Measurements from ENCODE around the gene DHX8.

DHX8 gene

DNA sequence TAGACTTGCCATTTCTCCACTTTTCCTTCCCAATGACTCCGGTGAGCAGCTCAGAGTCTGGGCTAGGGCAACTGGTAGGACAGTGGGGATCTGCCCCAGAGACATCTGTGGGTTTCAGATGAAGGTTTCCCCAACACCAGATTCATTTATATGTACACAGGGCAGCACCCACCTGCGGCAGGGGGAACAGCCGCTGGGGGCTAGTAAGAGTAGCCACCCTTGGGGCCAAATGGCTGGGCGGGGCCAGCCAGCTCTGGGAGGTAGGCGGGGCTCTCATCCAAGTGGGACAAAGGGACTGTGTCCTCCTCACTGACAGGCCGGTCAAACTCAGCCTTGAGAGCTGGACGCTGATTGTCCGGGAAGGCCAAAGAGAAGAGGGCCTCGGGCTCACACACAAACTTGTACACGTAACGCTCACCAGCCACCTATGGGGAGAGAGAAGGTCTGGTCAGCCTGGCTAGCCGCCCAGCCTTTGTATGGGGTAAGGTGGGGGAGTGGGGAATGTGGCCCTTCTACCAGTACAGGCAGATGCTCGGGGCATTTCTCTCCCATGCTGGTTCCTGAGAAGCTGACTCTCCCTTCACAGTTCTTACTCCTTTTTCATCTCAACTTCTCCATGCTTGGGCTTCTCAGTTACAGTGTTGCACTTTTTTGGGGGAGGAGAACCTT is 44.7 kb downstream of the DHX8 start:
- H3K4me3 ChIP-seq (ENCODE audit: low read depth, low read length): no peak overlapping the region
- no peak for TF ChIP-seq CTCF (IDR thresholded peaks at IDR 0.05; ENCODE audit: low read depth, low read length, missing control alignments)
- no peak for DNase-seq (ENCODE audit: low read depth)

DNA sequence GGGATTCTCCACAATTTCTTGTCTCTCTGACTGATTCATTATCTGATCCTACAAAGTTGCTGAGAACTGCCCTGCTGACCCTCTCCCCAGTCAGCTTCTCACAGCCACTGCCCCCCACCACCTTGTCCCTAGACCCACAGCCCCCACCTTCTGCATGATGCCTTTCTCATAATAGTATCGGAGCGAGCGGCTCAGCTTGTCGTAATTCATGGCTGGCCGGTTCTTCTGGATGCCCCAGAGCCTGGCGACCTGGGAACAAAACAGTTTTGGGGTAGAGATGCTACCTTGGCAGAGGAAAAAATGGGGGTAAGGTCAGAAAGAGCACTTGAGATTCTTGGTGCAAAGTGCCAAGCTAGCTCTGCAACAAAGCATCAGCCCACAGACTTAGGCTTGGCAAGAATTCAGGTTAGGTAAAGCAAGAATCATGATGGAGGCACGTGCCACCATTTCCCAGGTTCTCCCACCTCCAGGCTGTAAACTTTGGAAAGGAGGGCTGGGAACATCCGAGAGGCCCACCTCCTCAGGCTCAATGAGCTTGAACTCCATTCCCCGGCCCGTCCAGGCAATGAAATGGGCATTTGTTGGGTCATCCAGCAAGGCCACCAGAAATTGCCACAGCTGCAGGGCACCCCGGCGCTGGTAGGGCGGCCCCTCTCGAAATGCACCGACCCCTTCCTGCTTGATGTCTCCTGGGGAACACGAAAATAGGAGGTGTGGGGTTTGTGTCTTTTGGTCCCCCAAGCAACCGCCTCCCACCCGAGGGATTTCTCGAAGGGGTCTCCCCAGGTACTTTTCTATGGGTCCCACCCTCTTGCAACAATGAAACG is 45.4 kb downstream of the DHX8 start:
- DNase-seq (ENCODE audit: low read depth): no peak
- no peak for TF ChIP-seq CTCF (IDR thresholded peaks at IDR 0.05; ENCODE audit: low read depth, low read length, missing control alignments)
- no peak overlapping the region for H3K4me3 ChIP-seq (ENCODE audit: low read depth, low read length)

DNA sequence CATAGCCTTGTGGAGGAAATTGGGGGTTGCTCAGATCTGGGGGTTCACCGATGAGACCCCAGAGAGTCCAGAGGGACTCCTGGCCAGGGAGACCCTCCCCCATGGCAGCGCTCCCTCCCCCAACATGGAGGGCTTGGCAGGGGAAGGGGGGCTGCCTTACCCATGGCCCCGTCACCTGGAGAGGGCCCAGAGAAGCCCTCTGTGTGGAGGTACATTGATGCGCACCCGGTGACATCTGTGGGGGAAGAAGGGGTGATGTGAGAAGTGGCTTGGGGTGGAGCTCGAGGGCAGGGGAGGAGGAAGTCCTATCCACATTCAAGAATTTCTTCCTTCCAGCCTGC is 46.1 kb downstream of the DHX8 start:
- DNase-seq (ENCODE audit: low read depth): no peak
- no peak for TF ChIP-seq CTCF (IDR thresholded peaks at IDR 0.05; ENCODE audit: low read depth, low read length, missing control alignments)
- no peak overlapping the region for H3K4me3 ChIP-seq (ENCODE audit: low read depth, low read length)

GRCh38 chr17:43530288-43531081 is 46.7 kb downstream of the DHX8 start:
- DNase-seq (ENCODE audit: low read depth): no peak
- no peak overlapping the region for H3K4me3 ChIP-seq (ENCODE audit: low read depth, low read length)
- TF ChIP-seq CTCF (IDR thresholded peaks at IDR 0.05; ENCODE audit: low read depth, low read length, missing control alignments): no peak

DNA sequence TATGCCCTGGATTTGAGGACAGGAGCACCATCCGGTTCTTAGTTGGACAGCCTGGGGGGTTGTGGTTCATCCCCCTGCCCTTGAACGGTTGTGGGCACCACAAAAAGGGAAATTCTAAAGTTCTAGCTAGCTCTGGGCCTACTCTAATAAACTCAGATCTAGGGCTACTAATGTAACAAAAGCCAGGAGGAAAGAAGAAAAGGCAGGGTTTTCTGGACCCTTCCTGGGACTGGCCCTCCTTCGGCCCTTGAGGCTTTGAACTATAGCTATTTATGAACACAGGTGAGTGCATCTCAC is 47.3 kb downstream of the DHX8 start:
- DNase-seq (ENCODE audit: low read depth): no peak
- TF ChIP-seq CTCF (IDR thresholded peaks at IDR 0.05; ENCODE audit: low read depth, low read length, missing control alignments): no peak
- H3K4me3 ChIP-seq (ENCODE audit: low read depth, low read length): no peak overlapping the region

GRCh38 chr17:43531955-43532354 is 48.2 kb downstream of the DHX8 start:
- no peak overlapping the region for H3K4me3 ChIP-seq (ENCODE audit: low read depth, low read length)
- DNase-seq (ENCODE audit: low read depth): no peak
- no peak for TF ChIP-seq CTCF (IDR thresholded peaks at IDR 0.05; ENCODE audit: low read depth, low read length, missing control alignments)

Measured in GM12864 (cell line).